ENCODE measurements around the gene LHPP. TPM values are rescaled to one million over a fixed set of nuclear protein-coding genes. Genes with fewer than 3 reads are reported as not detected.
A peak's percentile ranks its signal among the peaks of the same experiment; 100 is the strongest.

Gene LHPP
- total RNA-seq, 2 experiments from 2014 or later = 11.1 to 15.1 TPM

- TF ChIP-seq, protein P1, sequence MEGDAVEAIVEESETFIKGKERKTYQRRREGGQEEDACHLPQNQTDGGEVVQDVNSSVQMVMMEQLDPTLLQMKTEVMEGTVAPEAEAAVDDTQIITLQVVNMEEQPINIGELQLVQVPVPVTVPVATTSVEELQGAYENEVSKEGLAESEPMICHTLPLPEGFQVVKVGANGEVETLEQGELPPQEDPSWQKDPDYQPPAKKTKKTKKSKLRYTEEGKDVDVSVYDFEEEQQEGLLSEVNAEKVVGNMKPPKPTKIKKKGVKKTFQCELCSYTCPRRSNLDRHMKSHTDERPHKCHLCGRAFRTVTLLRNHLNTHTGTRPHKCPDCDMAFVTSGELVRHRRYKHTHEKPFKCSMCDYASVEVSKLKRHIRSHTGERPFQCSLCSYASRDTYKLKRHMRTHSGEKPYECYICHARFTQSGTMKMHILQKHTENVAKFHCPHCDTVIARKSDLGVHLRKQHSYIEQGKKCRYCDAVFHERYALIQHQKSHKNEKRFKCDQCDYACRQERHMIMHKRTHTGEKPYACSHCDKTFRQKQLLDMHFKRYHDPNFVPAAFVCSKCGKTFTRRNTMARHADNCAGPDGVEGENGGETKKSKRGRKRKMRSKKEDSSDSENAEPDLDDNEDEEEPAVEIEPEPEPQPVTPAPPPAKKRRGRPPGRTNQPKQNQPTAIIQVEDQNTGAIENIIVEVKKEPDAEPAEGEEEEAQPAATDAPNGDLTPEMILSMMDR (IDR thresholded peaks at IDR 0.05) = no peak
- no peaks in the 10 kb centered on the region for H3K36me3 Mint-ChIP-seq (ENCODE audit: low read depth)
- H3K4me3 Mint-ChIP-seq = no peak overlapping the region
- ChIA-PET CTCF (no interaction called here), POLR2A (no interaction called here)
- no peak overlapping the region for H3K27ac Mint-ChIP-seq
- no peaks in the 10 kb centered on the region for H3K9me3 Mint-ChIP-seq
- DNase-seq = no peak
- intact Hi-C loops (cut with micrococcal nuclease) = no loop called here
- peaks cover 31% of the 10 kb centered on the region for H3K27me3 Mint-ChIP-seq
- ATAC-seq = no peak
- peaks cover 10% of the 10 kb centered on the region for H3K4me1 Mint-ChIP-seq (ENCODE audit: low read depth)
Observed at GRCh38 chr10:124458473-124458872, 3.1 kb upstream of the LHPP start.

DNA sequence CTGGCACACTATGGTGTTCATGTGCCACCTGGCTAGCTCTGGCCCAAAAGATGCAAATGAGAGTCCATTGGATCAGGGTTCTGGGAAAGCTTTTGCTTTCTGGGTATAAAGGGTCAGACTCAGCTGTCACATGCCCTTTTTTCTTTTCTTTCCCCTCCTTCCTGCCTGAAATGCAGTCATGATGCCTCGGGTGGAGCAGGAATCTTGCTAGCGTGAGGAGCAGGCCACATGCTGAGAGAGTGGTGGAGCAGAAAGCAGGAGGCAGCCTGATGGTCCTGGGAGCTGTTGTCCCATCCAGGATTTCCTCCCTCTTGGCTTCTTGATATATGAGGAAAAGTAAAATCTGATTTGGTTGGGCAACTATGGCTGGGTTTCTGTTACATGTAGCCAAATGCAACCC, 2.7 kb upstream of the LHPP start:
- no peaks in the 10 kb centered on the region for H3K9me3 Mint-ChIP-seq

DNA sequence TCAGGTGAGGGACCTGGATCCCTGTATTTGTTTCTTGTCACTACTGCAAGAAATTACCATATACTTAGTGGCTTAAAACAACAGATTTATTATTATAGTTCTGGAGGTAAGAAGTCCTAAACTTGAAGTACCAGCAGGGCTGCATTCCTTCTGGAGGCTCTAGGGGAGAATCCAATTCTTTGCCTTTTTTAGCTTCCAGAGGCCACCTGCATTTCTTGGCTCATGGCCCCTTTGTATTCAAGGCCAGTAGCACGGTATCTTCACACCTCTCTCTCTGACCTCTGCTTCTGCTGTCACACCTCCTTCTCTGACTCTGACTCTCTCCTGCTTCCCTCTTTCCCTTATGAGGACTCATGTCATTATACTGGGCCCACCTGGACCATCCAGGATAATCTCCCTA, 2.2 kb upstream of the LHPP start:
- H3K27me3 Mint-ChIP-seq = peaks cover 23% of the 10 kb centered on the region
- ATAC-seq (no peak), DNase-seq (no peak)
- ChIA-PET POLR2A (no interaction called here), CTCF (no interaction called here)
- no peak overlapping the region for H3K27ac Mint-ChIP-seq
- H3K9me3 Mint-ChIP-seq = no peaks in the 10 kb centered on the region
- H3K4me3 Mint-ChIP-seq = no peak overlapping the region
- no peaks in the 10 kb centered on the region for H3K36me3 Mint-ChIP-seq (ENCODE audit: low read depth)
- intact Hi-C loops (cut with micrococcal nuclease) = no loop called here
- H3K4me1 Mint-ChIP-seq (ENCODE audit: low read depth) = peaks cover 13% of the 10 kb centered on the region
- TF ChIP-seq, protein P1 (IDR thresholded peaks at IDR 0.05) = no peak

More for the DNA sequence above, 2.7 kb upstream of the LHPP start:
- ATAC-seq (no peak), DNase-seq (no peak)
- Mint-ChIP-seq H3K4me1 (ENCODE audit: low read depth) (peaks cover 10% of the 10 kb centered on the region), H3K27ac (no peak overlapping the region), H3K4me3 (no peak overlapping the region), H3K36me3 (ENCODE audit: low read depth) (no peaks in the 10 kb centered on the region), H3K27me3 (peaks cover 27% of the 10 kb centered on the region)
- TF ChIP-seq, protein P1 (IDR thresholded peaks at IDR 0.05) = no peak
- ChIA-PET CTCF (no interaction called here), POLR2A (no interaction called here)
- intact Hi-C loops (cut with micrococcal nuclease) = no loop called here

- Mint-ChIP-seq H3K4me1 (ENCODE audit: low read depth) (peaks cover 21% of the 10 kb centered on the region), H3K27ac (no peak overlapping the region), H3K4me3 (no peak overlapping the region), H3K36me3 (ENCODE audit: low read depth) (no peaks in the 10 kb centered on the region), H3K27me3 (peaks cover 16% of the 10 kb centered on the region), H3K9me3 (no peaks in the 10 kb centered on the region)
- ChIA-PET CTCF (interaction anchor here (1.2 to 1.3 kb wide), 2 partner anchors 46 to 71 kb away, joined by 3 read pairs; no protein-coding TSS in a partner anchor), POLR2A (interaction anchor here (1.7 to 3.3 kb wide), 2 partner anchors 9 to 11 kb away, joined by 5 to 14 read pairs; partner anchors contain the start of gene NKX1-2)
- intact Hi-C loops (cut with micrococcal nuclease) = no loop called here
- TF ChIP-seq, protein P1 (IDR thresholded peaks at IDR 0.05) = no peak
- DNase-seq (peak; percentile 40), ATAC-seq (no peak)
Observed at GRCh38 chr10:124460144-124460543, 1.5 kb upstream of the LHPP start.

DNA sequence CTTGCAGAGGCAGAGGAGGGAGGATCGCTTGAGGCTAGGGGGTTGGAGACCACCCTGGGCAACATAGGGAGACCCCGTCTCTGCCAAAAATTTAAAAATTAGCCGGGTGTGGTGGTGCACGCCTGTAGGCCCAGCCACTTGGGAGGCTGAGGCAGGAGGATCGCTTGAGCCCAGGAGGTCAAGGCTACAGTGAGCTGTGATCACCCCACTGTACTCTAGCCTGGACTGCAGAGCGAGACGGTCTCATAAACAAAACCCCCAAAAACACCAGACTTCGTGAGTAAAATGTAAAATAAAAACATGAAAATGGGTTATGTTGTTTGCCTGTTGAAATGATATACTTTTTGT, 699 bp downstream of the LHPP start:
- H3K4me3 Mint-ChIP-seq = peak overlapping the region; percentile 72
- POLR2A ChIA-PET = interaction anchor here (1.6 to 3.3 kb wide), 3 partner anchors 10 to 44 kb away, joined by 3 to 14 read pairs (median 10); partner anchors contain the start of genes NKX1-2 and OAT
- no peak for DNase-seq
- TF ChIP-seq, protein P1 (IDR thresholded peaks at IDR 0.05) = no peak
- H3K9me3 Mint-ChIP-seq = no peaks in the 10 kb centered on the region
- intact Hi-C loops (cut with micrococcal nuclease) = no loop called here
- peaks cover 32% of the 10 kb centered on the region for H3K4me1 Mint-ChIP-seq (ENCODE audit: low read depth)
- CTCF ChIA-PET = interaction anchor here (1.4 kb wide), 1 partner anchor 10 kb away, joined by 10 read pairs; no protein-coding TSS in a partner anchor
- H3K27me3 Mint-ChIP-seq = peaks cover 5% of the 10 kb centered on the region
- no peak for ATAC-seq
- no peaks in the 10 kb centered on the region for H3K36me3 Mint-ChIP-seq (ENCODE audit: low read depth)
- H3K27ac Mint-ChIP-seq = peak overlapping the region; percentile 84

Measured in activated CD8-positive, alpha-beta T cell treated with anti-CD3 and anti-CD28 coated beads for 36 hours (primary cell).